ENCODE measurements around the gene SPEN.

DNA sequence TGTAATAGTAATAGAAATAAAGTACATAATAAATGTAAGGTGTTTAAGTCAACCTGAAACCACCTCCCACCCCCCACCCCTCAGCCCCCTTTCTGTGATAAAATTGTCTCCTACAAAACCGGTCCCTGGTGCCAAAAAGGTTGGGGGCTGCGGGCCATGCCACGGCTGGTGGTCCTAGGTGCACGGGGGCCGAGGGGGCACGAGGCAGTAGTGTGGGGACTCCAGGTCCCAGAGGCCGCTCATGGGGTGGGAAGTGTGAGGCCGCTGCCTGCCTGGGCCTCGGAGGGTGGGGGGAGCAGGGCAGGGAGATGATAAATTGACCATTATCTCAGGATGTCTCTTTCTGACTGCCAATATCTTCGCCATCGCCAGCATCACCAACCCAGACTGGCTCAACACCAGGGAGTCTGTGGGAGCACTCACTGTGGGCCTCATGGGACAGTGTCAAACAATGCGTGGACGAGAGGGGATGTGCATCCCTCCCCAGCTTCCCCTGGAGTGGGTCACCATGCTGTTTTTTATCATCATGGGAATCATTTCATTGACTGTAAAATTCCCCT, 121.9 kb downstream of the SPEN start:
- TF ChIP-seq, protein P1, sequence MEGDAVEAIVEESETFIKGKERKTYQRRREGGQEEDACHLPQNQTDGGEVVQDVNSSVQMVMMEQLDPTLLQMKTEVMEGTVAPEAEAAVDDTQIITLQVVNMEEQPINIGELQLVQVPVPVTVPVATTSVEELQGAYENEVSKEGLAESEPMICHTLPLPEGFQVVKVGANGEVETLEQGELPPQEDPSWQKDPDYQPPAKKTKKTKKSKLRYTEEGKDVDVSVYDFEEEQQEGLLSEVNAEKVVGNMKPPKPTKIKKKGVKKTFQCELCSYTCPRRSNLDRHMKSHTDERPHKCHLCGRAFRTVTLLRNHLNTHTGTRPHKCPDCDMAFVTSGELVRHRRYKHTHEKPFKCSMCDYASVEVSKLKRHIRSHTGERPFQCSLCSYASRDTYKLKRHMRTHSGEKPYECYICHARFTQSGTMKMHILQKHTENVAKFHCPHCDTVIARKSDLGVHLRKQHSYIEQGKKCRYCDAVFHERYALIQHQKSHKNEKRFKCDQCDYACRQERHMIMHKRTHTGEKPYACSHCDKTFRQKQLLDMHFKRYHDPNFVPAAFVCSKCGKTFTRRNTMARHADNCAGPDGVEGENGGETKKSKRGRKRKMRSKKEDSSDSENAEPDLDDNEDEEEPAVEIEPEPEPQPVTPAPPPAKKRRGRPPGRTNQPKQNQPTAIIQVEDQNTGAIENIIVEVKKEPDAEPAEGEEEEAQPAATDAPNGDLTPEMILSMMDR (IDR thresholded peaks at IDR 0.05): no peak
- TF ChIP-seq TCF7L2 (IDR thresholded peaks at IDR 0.05; ENCODE audit: low read depth, low read length): no peak
- no peak for TF ChIP-seq REST (IDR thresholded peaks at IDR 0.05; ENCODE audit: insufficient read depth in 1 of 2, low read depth in 2 of 2, low read length in 1 of 2)
- no peak for TF ChIP-seq POLR2AphosphoS5 (IDR thresholded peaks at IDR 0.05; ENCODE audit: low read depth, low read length)

All from Panc1 (cell line).